ENCODE results near the gene EHBP1L1. TPM values are rescaled to one million over a fixed set of nuclear protein-coding genes. Genes with fewer than 3 reads are reported as not detected.

Gene EHBP1L1
- total RNA-seq, 2 donors from 2014 or later = 93.9 to 113 TPM

DNA sequence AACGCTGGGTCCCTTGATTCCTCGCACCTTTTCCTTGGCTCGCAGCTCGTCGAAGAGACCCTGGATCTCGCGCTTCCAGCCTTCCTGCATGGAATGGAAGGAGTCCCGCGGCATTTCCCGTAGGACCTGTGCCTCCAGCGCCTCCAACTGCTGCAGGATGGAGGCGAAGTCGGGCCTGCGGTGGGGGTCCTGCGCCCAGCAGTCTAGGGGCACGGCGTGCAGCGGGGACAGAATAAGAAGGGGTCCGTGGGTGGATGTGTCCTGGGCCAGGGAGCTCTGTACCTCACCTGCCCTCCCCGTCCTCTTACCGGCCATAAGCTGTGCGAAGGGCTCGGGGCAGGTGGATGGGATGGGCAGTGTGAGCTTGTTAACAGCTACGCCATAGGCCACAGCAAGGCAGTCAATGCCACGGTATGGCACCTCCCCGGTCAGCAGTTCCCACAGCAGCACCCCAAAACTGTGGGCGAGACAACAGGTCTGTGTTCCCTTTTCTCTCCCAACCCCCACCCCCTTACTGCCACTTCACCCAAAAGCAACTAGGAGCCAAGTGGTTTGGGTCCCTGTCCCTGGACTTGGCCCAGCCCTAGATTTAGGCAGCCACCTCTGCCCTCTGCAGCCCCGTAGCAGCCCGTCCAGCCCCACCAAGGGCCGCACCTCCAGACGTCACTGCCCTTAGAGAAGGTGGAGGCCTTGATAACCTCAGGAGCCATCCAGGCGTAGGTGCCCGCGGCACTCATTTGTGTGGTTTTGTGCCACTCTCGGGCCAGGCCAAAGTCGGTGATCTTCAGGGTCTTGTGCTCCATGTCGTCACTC is 32.0 kb downstream of the EHBP1L1 start:
- H3K4me3 Mint-ChIP-seq = no peak overlapping the region
- no peak for DNase-seq
- H3K27ac Mint-ChIP-seq = no peak overlapping the region
- peaks cover 31% of the 10 kb centered on the region for H3K4me1 Mint-ChIP-seq (ENCODE audit: low read depth)
- no peak for ATAC-seq (replicated peaks in 1 of 2)
- no peaks in the 10 kb centered on the region for H3K27me3 Mint-ChIP-seq (ENCODE audit: low read depth)
- peaks cover 0 to 12% of the 10 kb centered on the region in 2 donors for H3K36me3 Mint-ChIP-seq (ENCODE audit: insufficient read depth in 2 of 2)
- H3K9me3 Mint-ChIP-seq = no peaks in the 10 kb centered on the region

DNA sequence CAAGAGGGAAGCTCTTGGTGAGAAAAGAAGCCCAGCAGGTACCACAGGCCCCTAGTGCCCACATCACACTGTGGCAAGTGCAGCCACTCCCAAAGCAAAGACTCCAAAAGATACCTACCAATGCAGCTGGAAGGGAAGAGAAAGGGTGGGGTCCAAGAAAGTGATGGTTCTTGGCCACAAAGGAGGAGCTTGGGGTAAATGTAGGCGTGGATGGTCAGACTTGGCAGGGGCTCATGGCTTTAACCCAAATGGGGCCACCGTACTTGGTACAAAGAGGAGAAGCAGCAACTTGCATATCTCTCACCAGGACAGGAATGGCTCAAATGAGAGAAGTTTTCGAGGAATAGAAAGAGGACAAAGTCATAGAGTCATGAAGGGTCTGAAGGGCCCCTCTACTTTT is 33.4 kb downstream of the EHBP1L1 start:
- no peak overlapping the region for H3K4me3 Mint-ChIP-seq
- H3K27me3 Mint-ChIP-seq (ENCODE audit: low read depth) = no peaks in the 10 kb centered on the region
- DNase-seq = no peak
- peaks cover 37% of the 10 kb centered on the region for H3K4me1 Mint-ChIP-seq (ENCODE audit: low read depth)
- peaks cover 0 to 11% of the 10 kb centered on the region in 2 donors for H3K36me3 Mint-ChIP-seq (ENCODE audit: insufficient read depth in 2 of 2)
- H3K27ac Mint-ChIP-seq = peak overlapping the region; percentile 53
- no peaks in the 10 kb centered on the region for H3K9me3 Mint-ChIP-seq
- ATAC-seq (replicated peaks in 1 of 2) = no peak

DNA sequence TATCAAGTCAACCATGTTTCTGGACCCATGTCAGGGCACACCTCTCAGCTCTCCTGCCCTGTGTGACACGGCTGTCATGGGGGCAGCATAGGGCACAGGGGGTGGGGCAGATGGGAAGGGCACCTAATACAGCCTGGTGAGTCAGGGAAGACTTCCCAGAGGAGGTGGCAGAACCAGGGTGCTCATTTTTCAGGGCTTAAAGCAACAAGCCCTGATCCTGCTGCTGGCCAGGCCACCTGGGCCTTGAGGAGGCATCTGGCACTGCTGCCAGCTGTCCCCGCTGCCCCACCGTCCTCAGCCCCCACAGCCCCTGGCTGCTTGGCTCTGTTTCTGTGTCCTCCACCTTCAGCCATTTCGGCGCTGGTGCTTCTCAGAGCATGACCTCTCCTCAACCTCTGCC is 33.8 kb downstream of the EHBP1L1 start:
- ATAC-seq (replicated peaks in 1 of 2) (no peak), DNase-seq (no peak)
- Mint-ChIP-seq H3K36me3 (ENCODE audit: insufficient read depth in 2 of 2) (peaks cover 0 to 11% of the 10 kb centered on the region in 2 donors), H3K4me1 (ENCODE audit: low read depth) (peaks cover 37% of the 10 kb centered on the region), H3K4me3 (no peak overlapping the region), H3K9me3 (no peaks in the 10 kb centered on the region), H3K27ac (no peak overlapping the region), H3K27me3 (ENCODE audit: low read depth) (no peaks in the 10 kb centered on the region)

DNA sequence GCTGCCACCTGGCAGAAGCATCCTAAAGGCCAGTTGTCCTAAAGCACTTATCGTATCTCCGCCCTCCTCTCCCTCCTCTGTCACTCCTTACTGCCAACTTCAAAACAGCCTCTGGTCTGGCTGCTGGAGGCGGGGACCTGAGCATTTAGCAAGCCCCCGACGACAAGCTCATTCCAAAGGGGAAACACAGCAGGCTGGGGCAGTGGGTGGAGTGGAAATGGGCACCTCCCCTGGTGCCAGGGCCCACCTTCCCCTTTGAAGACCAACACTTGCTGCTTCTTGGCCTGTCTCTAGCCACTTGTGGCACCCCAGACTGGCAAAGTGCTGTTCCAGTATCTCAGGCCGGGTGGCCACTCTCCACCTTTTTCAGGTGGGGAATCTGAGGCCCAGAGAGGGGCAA is 34.6 kb downstream of the EHBP1L1 start:
- Mint-ChIP-seq H3K4me1 (ENCODE audit: low read depth) (peaks cover 37% of the 10 kb centered on the region), H3K9me3 (no peaks in the 10 kb centered on the region), H3K27me3 (ENCODE audit: low read depth) (no peaks in the 10 kb centered on the region), H3K27ac (peak overlapping the region; percentile 84), H3K36me3 (ENCODE audit: insufficient read depth in 2 of 2) (peaks cover 2 to 11% of the 10 kb centered on the region in 2 donors), H3K4me3 (peak overlapping the region; percentile 51 to 76)
- DNase-seq (no peak), ATAC-seq (replicated peaks in 1 of 2) (no peak)

DNA sequence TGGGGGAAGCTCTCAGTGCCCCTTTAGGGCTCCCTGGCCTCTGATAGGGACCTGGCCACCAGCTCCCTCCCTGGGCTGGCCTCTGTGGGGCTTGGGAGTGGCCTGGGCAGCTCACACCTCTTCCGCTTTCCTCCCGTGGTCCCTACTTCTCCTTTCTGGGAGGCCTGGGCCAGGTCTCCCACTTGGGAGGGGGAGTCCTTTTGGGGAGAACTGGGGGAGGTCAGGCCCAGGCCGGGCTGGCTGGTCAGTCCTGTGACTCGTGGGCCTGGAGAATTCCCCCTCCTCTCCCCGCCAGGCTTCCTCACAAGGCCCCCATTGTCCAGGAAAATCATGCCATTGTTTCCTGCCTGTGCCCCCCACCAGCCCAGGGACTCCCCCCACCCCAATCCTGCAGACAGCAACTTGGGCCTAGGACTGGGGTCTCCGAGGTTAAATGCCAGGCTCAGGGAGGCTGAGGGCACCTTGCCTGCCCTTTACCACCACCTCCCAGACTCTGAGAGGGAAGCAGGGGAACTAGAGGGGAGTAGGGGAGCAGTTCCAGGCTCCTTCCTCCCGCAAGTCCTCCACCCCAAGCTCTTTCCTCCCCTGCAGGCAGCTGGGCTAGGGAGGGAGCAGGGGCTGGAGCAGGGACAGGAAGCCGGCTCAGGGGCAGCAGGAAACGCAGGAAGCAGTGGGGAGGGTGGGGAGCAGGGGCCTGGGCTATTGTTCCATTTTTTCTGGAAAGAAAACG is 35.3 kb downstream of the EHBP1L1 start:
- Mint-ChIP-seq H3K4me1 (ENCODE audit: low read depth) (peaks cover 37% of the 10 kb centered on the region), H3K9me3 (no peaks in the 10 kb centered on the region), H3K27me3 (ENCODE audit: low read depth) (no peaks in the 10 kb centered on the region), H3K36me3 (ENCODE audit: insufficient read depth in 2 of 2) (peaks cover 3 to 11% of the 10 kb centered on the region in 2 donors), H3K27ac (peak overlapping the region; percentile 79), H3K4me3 (peak overlapping the region; percentile 51 to 76)
- DNase-seq (no peak), ATAC-seq (replicated peaks in 1 of 2) (no peak)

DNA sequence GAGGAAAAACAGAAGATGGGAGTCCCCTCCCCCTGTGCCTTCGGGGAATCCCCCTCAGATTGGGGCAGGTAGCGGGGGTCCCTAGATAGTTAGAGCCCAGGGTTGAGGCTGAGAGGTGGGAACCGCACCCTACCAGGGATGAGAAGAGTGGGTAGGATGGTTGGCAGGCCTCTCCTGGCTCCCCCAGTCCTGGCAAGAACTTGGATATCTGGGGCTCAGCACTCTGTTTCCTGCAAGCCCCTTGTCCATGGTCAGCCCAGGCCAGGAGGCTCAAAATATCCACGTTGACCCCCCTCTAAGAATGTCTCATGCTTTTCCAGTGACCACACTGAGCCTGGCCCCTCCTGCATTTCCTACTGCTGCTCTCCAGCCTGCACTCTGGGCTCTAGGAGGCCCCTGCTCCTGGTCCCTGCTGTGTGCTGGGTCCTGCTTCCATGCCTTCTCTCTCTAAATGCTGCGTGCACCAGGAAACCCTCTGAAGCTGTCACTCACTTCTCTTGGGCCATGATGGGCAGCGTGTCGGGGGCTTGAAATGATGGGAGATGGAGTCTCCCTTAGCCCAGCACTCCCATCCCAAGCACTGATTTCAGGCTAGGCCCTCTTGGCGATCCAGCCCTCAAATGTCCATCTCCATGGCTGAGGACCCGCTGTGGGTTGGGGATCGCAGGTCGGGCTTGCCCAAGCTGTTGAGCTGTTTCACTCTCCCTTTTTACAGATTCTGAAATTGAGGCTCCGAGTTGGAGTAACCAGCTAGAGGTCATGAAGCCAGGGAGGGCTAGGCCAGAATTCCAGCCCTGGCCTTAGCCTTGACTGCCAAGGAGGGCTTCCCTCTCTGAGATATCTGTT is 36.1 kb downstream of the EHBP1L1 start:
- DNase-seq (no peak), ATAC-seq (replicated peaks in 1 of 2) (no peak)
- Mint-ChIP-seq H3K27me3 (ENCODE audit: low read depth) (no peaks in the 10 kb centered on the region), H3K36me3 (ENCODE audit: insufficient read depth in 2 of 2) (peaks cover 8 to 14% of the 10 kb centered on the region in 2 donors), H3K9me3 (no peaks in the 10 kb centered on the region), H3K4me1 (ENCODE audit: low read depth) (peaks cover 45% of the 10 kb centered on the region), H3K4me3 (peak overlapping the region; percentile 94), H3K27ac (peak overlapping the region; percentile 96)

DNA sequence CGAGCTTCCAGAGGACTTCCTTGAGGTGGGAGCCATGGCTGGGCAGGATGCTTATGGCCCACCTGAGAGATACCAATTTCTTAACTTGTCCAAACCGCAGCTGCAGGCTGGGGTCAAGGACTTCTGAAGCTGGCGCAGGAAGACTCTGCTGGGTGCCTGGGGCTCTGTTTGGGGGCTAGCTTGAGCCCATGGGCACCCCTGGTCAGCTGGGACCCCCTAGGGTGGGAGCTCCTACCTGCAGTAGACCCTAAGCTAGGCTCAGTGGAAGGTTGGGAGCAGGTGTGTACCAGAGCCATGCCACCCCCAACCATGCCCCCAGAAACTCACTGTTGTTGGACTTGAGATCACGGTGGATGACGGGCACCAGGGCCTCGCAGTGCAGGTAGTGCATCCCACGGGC is 36.8 kb downstream of the EHBP1L1 start:
- Mint-ChIP-seq H3K4me1 (ENCODE audit: low read depth) (peaks cover 51% of the 10 kb centered on the region), H3K27me3 (ENCODE audit: low read depth) (no peaks in the 10 kb centered on the region), H3K27ac (peak overlapping the region; percentile 96), H3K4me3 (peak overlapping the region; percentile 94), H3K9me3 (no peaks in the 10 kb centered on the region), H3K36me3 (ENCODE audit: insufficient read depth in 2 of 2) (peaks cover 8 to 14% of the 10 kb centered on the region in 2 donors)
- ATAC-seq (replicated peaks in 1 of 2) = no peak
- no peak for DNase-seq

DNA sequence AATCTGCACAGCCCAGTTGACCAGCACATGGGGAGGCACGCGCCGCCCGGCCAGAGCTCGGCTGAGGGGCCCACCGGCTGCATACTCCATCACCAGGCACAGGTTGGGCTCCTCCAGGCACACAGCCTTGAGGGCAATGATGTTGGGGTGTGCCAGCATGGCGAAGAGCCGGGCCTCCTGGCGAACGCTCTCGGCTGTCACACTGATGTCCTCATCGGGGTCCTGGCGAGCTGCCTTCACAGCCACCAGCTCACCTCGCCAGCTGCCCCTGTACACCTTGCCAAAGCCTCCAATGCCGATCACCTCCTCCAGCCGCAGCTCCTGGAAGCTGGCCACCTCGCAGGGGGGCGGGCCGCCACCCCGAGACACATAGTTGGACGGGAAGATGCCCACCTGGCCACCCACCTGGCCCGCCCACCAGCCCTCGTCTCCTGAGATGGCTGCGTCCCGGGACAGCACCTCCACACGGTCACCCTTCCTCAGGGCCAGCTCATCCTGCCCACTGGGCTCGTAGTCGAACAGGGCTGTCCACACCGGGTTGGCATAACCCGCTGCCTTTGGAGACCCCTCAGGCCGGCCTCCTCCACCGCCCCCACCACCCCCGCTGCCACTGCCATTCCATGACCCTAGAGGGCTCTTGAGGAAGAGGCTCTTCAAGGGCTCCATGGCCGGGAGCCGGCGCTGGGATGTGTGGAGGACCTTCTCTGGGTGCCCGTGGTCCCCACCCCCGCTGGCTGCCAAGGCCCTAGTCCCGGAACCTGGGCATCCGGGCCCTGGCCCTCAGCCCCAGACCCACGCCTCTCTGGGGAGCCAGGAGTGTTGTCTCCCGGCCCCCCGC is 37.5 kb downstream of the EHBP1L1 start:
- Mint-ChIP-seq H3K36me3 (ENCODE audit: insufficient read depth in 2 of 2) (peaks cover 8 to 14% of the 10 kb centered on the region in 2 donors), H3K9me3 (no peaks in the 10 kb centered on the region), H3K27me3 (ENCODE audit: low read depth) (no peaks in the 10 kb centered on the region), H3K4me3 (peak overlapping the region; percentile 94), H3K4me1 (ENCODE audit: low read depth) (peaks cover 51% of the 10 kb centered on the region), H3K27ac (peak overlapping the region; percentile 79)
- ATAC-seq (replicated peaks in 1 of 2) (no peak), DNase-seq (peak; percentile 31 to 38)

DNA sequence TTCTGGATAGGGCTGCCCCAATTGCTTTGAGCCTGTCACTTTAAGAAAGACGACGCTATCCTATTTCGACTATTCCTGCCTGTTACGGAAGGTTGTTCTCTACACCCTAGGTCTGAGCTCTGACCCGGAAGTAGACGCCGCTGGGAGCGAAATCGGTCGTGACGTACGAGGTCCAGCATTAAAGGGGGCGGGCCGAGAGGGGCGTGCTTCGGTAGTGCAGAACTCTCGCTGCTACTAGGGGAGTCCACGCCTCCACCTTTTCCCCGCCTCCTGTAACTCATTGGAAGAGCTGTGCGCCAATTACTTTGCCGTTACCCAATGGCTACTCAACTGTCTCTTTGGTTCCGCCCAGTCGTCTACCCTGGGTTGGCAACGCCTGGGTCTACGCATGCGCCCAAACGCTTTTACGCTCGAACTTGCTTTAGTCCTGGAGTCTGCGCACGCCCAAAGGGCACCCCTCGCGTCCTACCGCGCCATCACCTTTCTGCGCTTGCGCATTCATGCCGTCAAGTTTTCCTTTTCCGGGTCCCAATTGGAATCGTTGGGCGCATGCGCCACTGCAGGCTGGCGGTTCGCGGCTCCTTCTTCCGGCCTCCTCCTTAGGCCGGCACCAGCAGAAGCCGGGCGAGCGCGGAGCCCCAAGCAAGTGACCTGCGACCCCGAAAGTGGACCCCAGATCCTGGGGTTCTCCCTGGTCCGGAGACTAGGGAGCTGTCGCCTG is 39.5 kb downstream of the EHBP1L1 start, which contains the start of gene PCNX3:
Gene PCNX3, plus strand, starts transcription at position 548 of the 721 bp plus-strand sequence. CDS start 536 bp downstream, outside the sequence.
- DNase-seq = peak; percentile 100
- Mint-ChIP-seq H3K27me3 (ENCODE audit: low read depth) (no peaks in the 10 kb centered on the region), H3K27ac (peak within 1 kb of the TSS; percentile 91), H3K4me3 (peak within 1 kb of the TSS; percentile 97 to 98), H3K36me3 (ENCODE audit: insufficient read depth in 2 of 2) (peaks cover 8 to 17% of the 10 kb centered on the region in 2 donors), H3K9me3 (no peaks in the 10 kb centered on the region), H3K4me1 (ENCODE audit: low read depth) (peaks cover 40% of the 10 kb centered on the region)
- peak; percentile 89 to 91 for ATAC-seq (replicated peaks in 1 of 2)

DNA sequence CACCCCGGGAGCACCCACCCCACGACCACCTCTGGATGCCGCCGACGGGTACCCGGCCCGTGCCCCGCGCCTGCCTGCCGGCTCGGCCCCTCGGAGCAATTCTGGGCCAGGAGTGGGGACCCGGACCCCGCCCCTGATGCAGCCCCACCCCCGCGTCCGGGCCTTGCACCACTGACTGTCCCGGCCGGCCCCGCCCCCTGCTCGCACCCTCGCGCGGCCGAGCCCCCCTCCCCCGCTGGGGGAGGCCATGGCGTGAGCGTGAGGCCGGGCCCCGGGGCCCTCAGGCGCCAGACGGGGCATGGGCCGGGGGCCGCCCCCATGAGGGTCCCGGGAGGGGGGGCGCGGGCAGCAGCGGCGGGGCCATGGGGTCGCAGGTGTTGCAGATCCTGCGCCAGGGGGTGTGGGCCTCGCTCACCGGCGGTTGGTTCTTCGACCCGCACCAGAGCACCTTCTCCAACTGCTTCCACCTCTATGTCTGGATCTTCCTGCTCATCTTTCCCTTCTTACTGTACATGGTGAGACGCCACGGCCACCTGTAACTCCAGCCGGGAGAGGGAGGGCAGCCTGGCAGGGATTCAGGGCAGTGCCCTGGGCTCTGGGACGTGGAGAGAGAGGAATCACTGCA is 40.2 kb downstream of the EHBP1L1 start:
- Mint-ChIP-seq H3K36me3 (ENCODE audit: insufficient read depth in 2 of 2) (peaks cover 8 to 18% of the 10 kb centered on the region in 2 donors), H3K9me3 (no peaks in the 10 kb centered on the region), H3K27ac (peak overlapping the region; percentile 91), H3K27me3 (ENCODE audit: low read depth) (no peaks in the 10 kb centered on the region), H3K4me3 (peak overlapping the region; percentile 97 to 98), H3K4me1 (ENCODE audit: low read depth) (peaks cover 33% of the 10 kb centered on the region)
- ATAC-seq (replicated peaks in 1 of 2) (peak in 1 of 2 donors; percentile 3), DNase-seq (peak; percentile 63 to 68)

DNA sequence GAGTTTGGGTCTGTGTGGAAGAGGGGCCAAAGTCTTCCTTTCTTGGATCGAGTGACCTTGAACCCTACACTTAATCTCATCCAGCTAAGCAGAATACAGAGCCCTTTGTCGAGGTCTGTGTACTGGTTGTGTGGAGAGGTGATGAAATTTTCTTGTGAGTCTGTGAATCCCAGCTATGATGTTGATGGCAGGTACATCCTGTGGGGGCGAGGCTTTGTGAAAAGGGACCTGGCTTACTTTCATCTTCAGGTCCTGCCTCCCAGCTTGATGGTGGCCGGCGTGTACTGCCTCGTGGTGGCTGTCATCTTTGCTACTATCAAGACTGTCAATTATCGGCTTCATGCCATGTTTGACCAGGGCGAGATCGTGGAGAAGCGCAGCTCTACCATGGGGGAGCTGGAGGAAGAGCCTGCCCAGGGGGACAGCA is 40.7 kb downstream of the EHBP1L1 start:
- no peaks in the 10 kb centered on the region for H3K9me3 Mint-ChIP-seq
- peaks cover 8 to 19% of the 10 kb centered on the region in 2 donors for H3K36me3 Mint-ChIP-seq (ENCODE audit: insufficient read depth in 2 of 2)
- H3K27me3 Mint-ChIP-seq (ENCODE audit: low read depth) = no peaks in the 10 kb centered on the region
- H3K4me1 Mint-ChIP-seq (ENCODE audit: low read depth) = peaks cover 31% of the 10 kb centered on the region
- peak overlapping the region; percentile 97 to 98 for H3K4me3 Mint-ChIP-seq
- DNase-seq (peak in 1 of 2 donors; percentile 35), ATAC-seq (replicated peaks in 1 of 2) (no peak)
- H3K27ac Mint-ChIP-seq = peak overlapping the region; percentile 91
